NCI-H146 treated with DMSO at 0.1 percent for 48 hours (cell line): ENCODE measurements around the gene SPRR4.
"Not testable (repeated sequence)": the region's sequence is repeated elsewhere in the genome, so short reads cannot be mapped to it uniquely, and the experiment has no call there.

ENCODE experiments used
- DNase-seq: peaks from one replicate; lab custom pipeline; 2025; ENCODE audit not compliant: unreplicated experiment; lab: John Stamatoyannopoulos, UW

SPRR4 gene

DNA sequence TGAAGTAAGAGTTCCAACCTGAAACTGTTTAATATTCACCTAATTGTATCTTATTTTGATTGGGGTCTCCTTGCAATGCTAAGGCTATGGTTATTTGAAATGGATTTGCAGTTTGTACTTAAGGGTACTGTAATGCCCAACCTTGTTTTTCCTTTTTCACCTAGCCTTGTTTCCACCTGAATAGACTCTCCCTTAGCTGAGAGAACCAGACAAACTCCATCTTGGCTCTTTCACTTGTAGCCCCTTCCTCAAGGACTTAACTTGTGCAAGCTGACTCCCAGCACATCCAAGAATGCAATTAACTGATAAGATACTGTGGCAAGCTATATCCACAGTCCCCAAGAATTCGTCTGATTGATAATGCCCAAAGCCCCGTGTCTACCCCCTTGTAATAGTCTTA, 51.4 kb downstream of the SPRR4 start:
- not testable (repeated sequence) for DNase-seq
